Fibroblast of mammary gland (primary cell): ENCODE results near the gene MOB3B.

Source experiments
- DNase-seq: peaks from one replicate; pipeline ENCODE4 v3.0.0-alpha.2; 2010; ENCODE audit warnings: low read depth
- H3K4me3 ChIP-seq: 2 replicates; pipeline ENCODE4 v1.5.1; 2011; ENCODE audit warnings: low read depth, mild to moderate bottlenecking, low read length, moderate library complexity; ENCODE audit not compliant: control insufficient read depth
- CTCF ChIP-seq: conservative IDR thresholded peaks from 2 replicates; pipeline ENCODE4 v1.5.1; 2011; ENCODE audit warnings: low read depth, low read length, inconsistent platforms; ENCODE audit not compliant: control insufficient read depth, insufficient read depth

The MOB3B gene

GRCh38 chr9:27351438-27351837 is 178.2 kb downstream of the MOB3B start:
- no peak for TF ChIP-seq CTCF
- no peak overlapping the region for H3K4me3 ChIP-seq
- no peak for DNase-seq

GRCh38 chr9:27350382-27350976 is 179.1 kb downstream of the MOB3B start:
- H3K4me3 ChIP-seq, result no peak overlapping the region
- no peak for TF ChIP-seq CTCF
- DNase-seq, result no peak

- TF ChIP-seq CTCF, result no peak
- DNase-seq, result no peak
- H3K4me3 ChIP-seq, result no peak overlapping the region
Observed at GRCh38 chr9:27349698-27350080, 179.9 kb downstream of the MOB3B start.

GRCh38 chr9:27348785-27349697 is 180.6 kb downstream of the MOB3B start:
- no peak overlapping the region for H3K4me3 ChIP-seq
- DNase-seq, result no peak
- no peak for TF ChIP-seq CTCF

- no peak overlapping the region for H3K4me3 ChIP-seq
- no peak for DNase-seq
- TF ChIP-seq CTCF, result no peak
Observed at GRCh38 chr9:27347889-27348288, 181.7 kb downstream of the MOB3B start.

GRCh38 chr9:27344776-27345175 is 184.8 kb downstream of the MOB3B start:
- no peak for DNase-seq
- TF ChIP-seq CTCF, result no peak
- H3K4me3 ChIP-seq, result no peak overlapping the region
